Chondrocyte (in vitro differentiated cells): ENCODE data around the gene HSPA12B. TPM values are rescaled to one million over a fixed set of nuclear protein-coding genes. Genes with fewer than 3 reads are reported as not detected.
A peak's percentile ranks its signal among the peaks of the same experiment; 100 is the strongest.

ENCODE experiments used
- DNase-seq: peaks from one replicate; pipeline ENCODE4 v3.0.0; 2021; ENCODE audit warnings: mixed read lengths, low spot score
- H3K27ac Mint-ChIP-seq: one replicate; pipeline ENCODE4 v1.8.0; 2021; ENCODE audit warnings: mild to moderate bottlenecking, moderate library complexity, mixed read lengths; ENCODE audit not compliant: unreplicated experiment
- H3K27me3 Mint-ChIP-seq: 2 replicates; pipeline ENCODE4 v1.8.0; 2021; ENCODE audit warnings: low read depth, mixed read lengths
- H3K36me3 Mint-ChIP-seq: 2 replicates; pipeline ENCODE4 v1.8.0; 2021; ENCODE audit warnings: low read depth, mixed read lengths
- H3K4me1 Mint-ChIP-seq: 2 replicates; pipeline ENCODE4 v1.8.0; 2021; ENCODE audit warnings: low read depth, mild to moderate bottlenecking, mixed read lengths
- H3K4me3 Mint-ChIP-seq: one replicate; pipeline ENCODE4 v1.8.0; 2021; ENCODE audit warnings: mild to moderate bottlenecking, moderate library complexity, mixed read lengths; ENCODE audit not compliant: unreplicated experiment
- H3K9me3 Mint-ChIP-seq: 2 replicates; pipeline ENCODE4 v1.8.0; 2021; ENCODE audit warnings: low read depth, mixed read lengths
- CTCF ChIP-seq: fragments of 200-600 bp; sonication (generic); IDR thresholded peaks from 2 replicates; pipeline ENCODE4 v1.5.0; 2021; ENCODE audit warnings: antibody characterized with exemption, mild to moderate bottlenecking, moderate library complexity
- total RNA-seq: library from RNA; stranded (reverse); gene quantifications from 3 replicates; pipeline ENCODE4 v1.2.1, GENCODE V29; 2021

Gene HSPA12B
- total RNA-seq, 1 donor from 2014 or later = 0.10 TPM

DNA sequence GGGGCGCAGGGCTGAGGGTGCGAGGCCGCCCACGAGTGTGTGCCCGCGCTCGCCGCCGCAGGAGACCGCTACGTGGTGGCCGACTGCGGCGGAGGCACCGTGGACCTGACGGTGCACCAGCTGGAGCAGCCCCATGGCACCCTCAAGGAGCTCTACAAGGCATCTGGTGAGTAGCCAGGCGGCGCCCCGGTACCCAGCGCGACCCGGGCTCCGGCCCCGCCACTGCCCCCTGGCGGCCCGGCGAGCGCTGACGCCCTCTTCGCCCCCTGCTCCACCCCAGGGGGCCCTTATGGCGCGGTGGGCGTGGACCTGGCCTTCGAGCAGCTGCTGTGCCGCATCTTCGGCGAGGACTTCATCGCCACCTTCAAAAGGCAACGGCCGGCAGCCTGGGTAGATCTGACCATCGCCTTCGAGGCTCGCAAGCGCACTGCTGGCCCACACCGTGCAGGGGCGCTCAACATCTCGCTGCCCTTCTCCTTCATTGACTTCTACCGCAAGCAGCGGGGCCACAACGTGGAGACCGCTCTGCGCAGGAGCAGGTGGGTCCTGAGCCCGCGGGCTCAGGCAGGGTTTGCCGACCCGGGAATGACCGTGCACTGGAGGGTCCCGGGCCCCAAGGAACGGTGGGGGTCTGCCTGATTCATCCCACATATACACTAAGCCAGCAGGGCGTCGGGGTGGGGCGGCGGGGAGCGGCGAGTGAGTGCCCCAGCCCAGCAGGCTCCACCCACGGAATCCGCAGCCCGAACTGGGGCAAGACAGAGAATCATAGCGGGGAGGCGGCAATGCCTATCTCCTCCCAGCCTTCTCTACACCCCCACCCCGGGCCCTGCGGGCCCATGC, 17.4 kb downstream of the HSPA12B start:
- no peaks in the 10 kb centered on the region for H3K9me3 Mint-ChIP-seq
- TF ChIP-seq CTCF = peak; percentile 97
- H3K27ac Mint-ChIP-seq = no peak overlapping the region
- peaks cover 7% of the 10 kb centered on the region for H3K27me3 Mint-ChIP-seq
- no peak for DNase-seq
- H3K4me1 Mint-ChIP-seq = peaks cover 4% of the 10 kb centered on the region
- H3K4me3 Mint-ChIP-seq = peak overlapping the region; percentile 56
- no peaks in the 10 kb centered on the region for H3K36me3 Mint-ChIP-seq

- no peak overlapping the region for H3K27ac Mint-ChIP-seq
- H3K36me3 Mint-ChIP-seq = no peaks in the 10 kb centered on the region
- no peak for TF ChIP-seq CTCF
- H3K4me3 Mint-ChIP-seq = no peak overlapping the region
- H3K9me3 Mint-ChIP-seq = no peaks in the 10 kb centered on the region
- no peak for DNase-seq
- peaks cover 4% of the 10 kb centered on the region for H3K4me1 Mint-ChIP-seq
- H3K27me3 Mint-ChIP-seq = peaks cover 5% of the 10 kb centered on the region
Measured at GRCh38 chr20:3751305-3751674, 18.8 kb downstream of the HSPA12B start.

- H3K4me3 Mint-ChIP-seq = peak overlapping the region; percentile 44
- no peaks in the 10 kb centered on the region for H3K9me3 Mint-ChIP-seq
- DNase-seq = no peak
- H3K27ac Mint-ChIP-seq = no peak overlapping the region
- H3K36me3 Mint-ChIP-seq = no peaks in the 10 kb centered on the region
- TF ChIP-seq CTCF = no peak
- peaks cover 2% of the 10 kb centered on the region for H3K27me3 Mint-ChIP-seq
- peaks cover 4% of the 10 kb centered on the region for H3K4me1 Mint-ChIP-seq
Measured at GRCh38 chr20:3751675-3752385, 19.3 kb downstream of the HSPA12B start.

DNA sequence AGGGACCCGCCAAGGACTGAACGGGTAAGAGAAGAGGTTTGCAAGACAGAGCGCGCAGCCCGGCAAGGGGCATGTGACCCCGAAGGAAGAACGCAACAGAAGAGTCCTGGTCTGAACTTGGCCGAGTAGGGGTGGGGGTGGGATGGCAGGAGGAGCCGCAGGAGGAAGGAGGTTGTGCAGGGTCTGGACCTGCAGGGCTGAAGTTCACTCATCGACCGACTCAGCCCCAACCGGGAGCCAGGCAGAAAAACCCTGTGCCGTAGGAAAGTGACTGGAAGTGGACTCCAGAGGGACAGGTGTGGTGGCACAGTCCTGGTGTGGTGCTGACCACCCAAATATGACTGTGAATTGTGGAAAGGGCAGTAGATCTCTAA, 19.9 kb downstream of the HSPA12B start:
- H3K9me3 Mint-ChIP-seq = no peaks in the 10 kb centered on the region
- no peak overlapping the region for H3K27ac Mint-ChIP-seq
- no peak for TF ChIP-seq CTCF
- no peak for DNase-seq
- peaks cover 1% of the 10 kb centered on the region for H3K36me3 Mint-ChIP-seq
- H3K4me1 Mint-ChIP-seq = peaks cover 6% of the 10 kb centered on the region
- peaks cover 2% of the 10 kb centered on the region for H3K27me3 Mint-ChIP-seq
- peak overlapping the region; percentile 44 for H3K4me3 Mint-ChIP-seq

GRCh38 chr20:3753098-3753497, 20.6 kb downstream of the HSPA12B start:
- Mint-ChIP-seq H3K27ac (no peak overlapping the region), H3K9me3 (no peaks in the 10 kb centered on the region), H3K36me3 (peaks cover 3% of the 10 kb centered on the region), H3K4me3 (no peak overlapping the region), H3K27me3 (peaks cover 2% of the 10 kb centered on the region), H3K4me1 (peaks cover 6% of the 10 kb centered on the region)
- peak; percentile 81 for TF ChIP-seq CTCF
- DNase-seq = no peak
